Activated CD4-positive, alpha-beta T cell treated with anti-CD3 and anti-CD28 coated beads for 1 hour (primary cell): ENCODE data around the gene ZNF581.

Experiments
- DNase-seq: peaks from one replicate; pipeline ENCODE4 v3.0.0-alpha.2; 2020

ZNF581 gene

GRCh38 chr19:55668603-55669348, 25.3 kb downstream of the ZNF581 start:
- DNase-seq, result no peak

- DNase-seq, result no peak
Observed at GRCh38 chr19:55669418-55670279, 26.2 kb downstream of the ZNF581 start.

GRCh38 chr19:55670280-55671053, 27.0 kb downstream of the ZNF581 start:
- DNase-seq, result peak; percentile 27

GRCh38 chr19:55671054-55671378, 27.6 kb downstream of the ZNF581 start:
- no peak for DNase-seq

- no peak for DNase-seq
Observed at GRCh38 chr19:55672418-55672817, 29.0 kb downstream of the ZNF581 start.

- DNase-seq, result no peak
Observed at GRCh38 chr19:55673465-55673864, 30.0 kb downstream of the ZNF581 start.

GRCh38 chr19:55673889-55674288, 30.4 kb downstream of the ZNF581 start:
- no peak for DNase-seq

GRCh38 chr19:55674459-55674840, 31.0 kb downstream of the ZNF581 start:
- DNase-seq, result no peak

- peak; percentile 97 for DNase-seq
Observed at GRCh38 chr19:55674841-55675660, 31.6 kb downstream of the ZNF581 start, which contains the start of gene EPN1. Gene EPN1 (plus strand): TSS chr19:55675226. CDS start chr19:55678628, 3,402 bp downstream.

GRCh38 chr19:55675661-55676354, 32.4 kb downstream of the ZNF581 start:
- DNase-seq, result no peak

- DNase-seq, result no peak
Observed at GRCh38 chr19:55676383-55676782, 32.9 kb downstream of the ZNF581 start.

- DNase-seq, result no peak
Observed at GRCh38 chr19:55676889-55677505, 33.5 kb downstream of the ZNF581 start.

- no peak for DNase-seq
Observed at GRCh38 chr19:55677572-55678028, 34.2 kb downstream of the ZNF581 start.

- DNase-seq, result no peak
Observed at GRCh38 chr19:55678121-55678671, 34.7 kb downstream of the ZNF581 start.

- DNase-seq, result no peak
Observed at GRCh38 chr19:55679343-55680257, 36.2 kb downstream of the ZNF581 start.

GRCh38 chr19:55680339-55681130, 37.1 kb downstream of the ZNF581 start:
- DNase-seq, result no peak

GRCh38 chr19:55681131-55682092, 38.0 kb downstream of the ZNF581 start:
- DNase-seq, result no peak
